Keratinocyte (primary cell): ENCODE results near the gene LPAR6. TPM values are rescaled to one million over a fixed set of nuclear protein-coding genes. Genes with fewer than 3 reads are reported as not detected.

Experiments used
- DNase-seq: peaks from one replicate; pipeline ENCODE4 v3.0.0-alpha.2; 2011; ENCODE audit warnings: low read depth, missing footprints, low spot score
- FAIRE-seq: peaks from 2 replicates; lab custom pipeline; 2011; peaks lifted over from hg19 to GRCh38; lab: Jason Lieb, UNC
- H2AFZ ChIP-seq: 2 replicates; pipeline ENCODE4 v1.6.0; 2012; ENCODE audit warnings: low read length, control low read depth, inconsistent platforms; ENCODE audit not compliant: control insufficient read depth
- H3K27ac ChIP-seq: 2 replicates; pipeline ENCODE4 v1.5.1; 2011; ENCODE audit warnings: low read length; ENCODE audit not compliant: control insufficient read depth, insufficient read depth
- H3K27me3 ChIP-seq: 3 replicates; pipeline ENCODE4 v1.6.0; 2011; ENCODE audit warnings: low read length; ENCODE audit not compliant: control insufficient read depth, insufficient read depth; ENCODE audit errors: extremely low read depth
- H3K36me3 ChIP-seq, 2 experiments: 2 replicates in 1 of 2; 3 replicates in 1 of 2; pipeline ENCODE4 v1.5.1; 2011; ENCODE audit warnings: low read length in 2 of 2, mild to moderate bottlenecking in 1 of 2; ENCODE audit not compliant: control insufficient read depth in 2 of 2, insufficient read depth in 2 of 2; ENCODE audit errors: extremely low read depth in 1 of 2
- H3K4me1 ChIP-seq: 3 replicates; pipeline ENCODE4 v1.5.1; 2011; ENCODE audit warnings: low read length; ENCODE audit not compliant: control insufficient read depth, insufficient read depth; ENCODE audit errors: extremely low read depth
- H3K4me2 ChIP-seq: 3 replicates; pipeline ENCODE4 v1.6.0; 2011; ENCODE audit warnings: low read depth, low read length; ENCODE audit not compliant: control insufficient read depth, insufficient read depth; ENCODE audit errors: extremely low read depth
- H3K4me3 ChIP-seq, 3 experiments: fragments of 200-600 bp in 1 of 3; sonication (generic) in 1 of 3; 2 replicates in 2 of 3; 3 replicates in 1 of 3; pipeline ENCODE4 v1.5.1; 2011 to 2016; ENCODE audit warnings: low read length in 3 of 3, mild to moderate bottlenecking in 3 of 3, control low read depth in 2 of 3, inconsistent platforms in 1 of 3, low read depth in 1 of 3, mixed read lengths in 1 of 3, mixed run types in 1 of 3, moderate library complexity in 1 of 3; ENCODE audit not compliant: control insufficient read depth in 2 of 3, insufficient read depth in 2 of 3; ENCODE audit errors: extremely low read depth in 1 of 3
- H3K79me2 ChIP-seq: 2 replicates; pipeline ENCODE4 v1.6.0; 2012; ENCODE audit warnings: low read length; ENCODE audit not compliant: control insufficient read depth, insufficient read depth
- H3K9ac ChIP-seq: 3 replicates; pipeline ENCODE4 v1.6.0; 2011; ENCODE audit warnings: low read length; ENCODE audit not compliant: control insufficient read depth, insufficient read depth; ENCODE audit errors: extremely low read depth
- H3K9me1 ChIP-seq: 3 replicates; pipeline ENCODE4 v1.6.0; 2011; ENCODE audit warnings: low read length; ENCODE audit not compliant: control insufficient read depth, insufficient read depth; ENCODE audit errors: extremely low read depth
- H3K9me3 ChIP-seq: 2 replicates; pipeline ENCODE4 v1.5.1; 2012; ENCODE audit warnings: low read depth, low read length; ENCODE audit not compliant: control insufficient read depth
- H4K20me1 ChIP-seq: 3 replicates; pipeline ENCODE4 v1.6.0; 2011; ENCODE audit warnings: low read length; ENCODE audit not compliant: control insufficient read depth, insufficient read depth; ENCODE audit errors: extremely low read depth
- CTCF ChIP-seq, 3 experiments: IDR thresholded peaks in 1 of 3; conservative IDR thresholded peaks in 1 of 3; optimal IDR thresholded peaks in 1 of 3; 2 replicates in 2 of 3; 3 replicates in 1 of 3; pipeline versions ENCODE3 to v1.5.1; 2011; ENCODE audit warnings: low read length in 3 of 3, mild to moderate bottlenecking in 3 of 3, moderate library complexity in 2 of 3, control low read depth in 1 of 3, inconsistent platforms in 1 of 3; ENCODE audit not compliant: insufficient read depth in 2 of 3; ENCODE audit errors: extremely low read depth in 1 of 3
- EZH2 ChIP-seq: IDR thresholded peaks from one replicate; pipeline ENCODE4 v1.6.1; 2012; ENCODE audit warnings: inconsistent platforms, mild to moderate bottlenecking, low read length, moderate library complexity
- dilution Hi-C: fragments of 300-500 bp; cut with MboI; formaldehyde crosslinking; loops from one replicate; pipeline ENCODE4 v1.7.0; 2020; ENCODE audit warnings: low sequenced_read_pairs; ENCODE audit not compliant: extremely low pct_ligation_motif_present
- polyA plus RNA-seq, 5 experiments: library from polyadenylated mRNA; depleted of rRNA in 3 of 5; stranded (reverse) in 3 of 5; stranded (forward) in 1 of 5; unstranded in 1 of 5; fragments of >200 nt; gene quantifications; 1 replicate in 1 of 5; 2 replicates in 3 of 5; 3 replicates in 1 of 5; pipeline versions ENCODE4 v1.2.1 to v1.2.3, GENCODE V29; 2011 to 2012; ENCODE audit warnings: missing spikeins in 2 of 5, low read depth in 1 of 5, low replicate concordance in 1 of 5

LPAR6 gene
- polyA plus RNA-seq, 1 donor (not counting 4 experiments of a cell fraction or from before 2014, with no cell fraction given), result 20.0 TPM

- H3K27me3 ChIP-seq, result no peaks in the 10 kb centered on the region
- no peaks in the 10 kb centered on the region for H3K36me3 ChIP-seq
- no peak for TF ChIP-seq EZH2
- no peak for TF ChIP-seq CTCF (optimal IDR thresholded peaks at IDR 0.05 in 1 of 3, IDR thresholded peaks at IDR 0.05 in 1 of 3, conservative IDR thresholded peaks at IDR 0.05 in 1 of 3; ENCODE audit: extremely low read depth in 1 of 3, insufficient read depth in 2 of 3, low read length in 3 of 3)
- peaks cover 19% of the 10 kb centered on the region for H3K4me1 ChIP-seq
- no peaks in the 10 kb centered on the region for H3K79me2 ChIP-seq
- H3K4me3 ChIP-seq, result no peak overlapping the region
- no peak overlapping the region for H2AFZ ChIP-seq
- H4K20me1 ChIP-seq, result no peaks in the 10 kb centered on the region
- H3K9me3 ChIP-seq, result no peaks in the 10 kb centered on the region
- H3K9me1 ChIP-seq, result no peaks in the 10 kb centered on the region
- no peak for FAIRE-seq
- no peak overlapping the region for H3K27ac ChIP-seq
- H3K4me2 ChIP-seq, result peak overlapping the region; percentile 30
- H3K9ac ChIP-seq, result no peak overlapping the region
- no peak for DNase-seq
- dilution Hi-C loops, result no loop called here
These were observed 21.3 kb upstream of the LPAR6 start for GRCh38 chr13:48434200-48434599.

- Histone ChIP-seq H3K4me1 (peaks cover 12% of the 10 kb centered on the region), H3K79me2 (no peaks in the 10 kb centered on the region), H3K27ac (no peak overlapping the region), H3K9me3 (peaks cover 1% of the 10 kb centered on the region), H3K27me3 (no peaks in the 10 kb centered on the region), H3K9ac (no peak overlapping the region), H3K36me3 (no peaks in the 10 kb centered on the region), H3K4me2 (peak overlapping the region; percentile 10), H4K20me1 (no peaks in the 10 kb centered on the region), H2AFZ (no peak overlapping the region), H3K4me3 (no peak overlapping the region), H3K9me1 (no peaks in the 10 kb centered on the region)
- no peak for TF ChIP-seq CTCF (optimal IDR thresholded peaks at IDR 0.05 in 1 of 3, IDR thresholded peaks at IDR 0.05 in 1 of 3, conservative IDR thresholded peaks at IDR 0.05 in 1 of 3; ENCODE audit: extremely low read depth in 1 of 3, insufficient read depth in 2 of 3, low read length in 3 of 3)
- TF ChIP-seq EZH2, result no peak
- FAIRE-seq (no peak), DNase-seq (no peak)
- dilution Hi-C loops, result no loop called here
These were observed 19.2 kb upstream of the LPAR6 start for GRCh38 chr13:48431987-48432615.
